K562 (cell line): ENCODE data around the gene TOM1L1. TPM values are rescaled to one million over a fixed set of nuclear protein-coding genes. Genes with fewer than 3 reads are reported as not detected.

Source experiments
- ATAC-seq: fragments of 200-7000 bp; cut with Tn5 transposase; 3 replicates; pipeline ENCODE4 v1.9.1; 2020; ENCODE audit warnings: moderate library complexity
- BruUV-seq: library from RNA; stranded (reverse); fragments of 400-500 nt; replicated peaks from 2 replicates; lab custom pipeline; 2021; lab: Mats Ljungman, UMichigan
- CTCF ChIA-PET: fragments of 300-600 bp; formaldehyde crosslinking; extraction: SDS; loops from one replicate; lab custom pipeline; 2021; ENCODE audit warnings: low intra/inter-chr PET ratio; lab: Yijun Ruan, JAX
- POLR2A ChIA-PET: fragments of 300-600, 350-650 bp; sonication (Branson Sonifier 250); formaldehyde crosslinking; extraction: SDS; loops from one replicate; lab custom pipeline; 2021; ENCODE audit warnings: antibody characterized with exemption, inconsistent platforms; lab: Yijun Ruan, JAX
- DNase-seq, 4 experiments: peaks; one replicate each; pipeline versions ENCODE4 v3.0.0 to v3.0.0-alpha.2; 2011 to 2018; ENCODE audit warnings: low spot score in 3 of 4, mixed read lengths in 3 of 4; ENCODE audit errors: extremely low read depth in 1 of 4
- FAIRE-seq: peaks from 2 replicates; lab custom pipeline; 2011; peaks lifted over from hg19 to GRCh38; lab: Jason Lieb, UNC
- H2AFZ ChIP-seq: 2 replicates; pipeline ENCODE4 v1.6.0; 2011; ENCODE audit warnings: low read depth, low read length, control low read depth, inconsistent platforms
- H3K27ac ChIP-seq: fragments of 200-600 bp; 3 replicates; pipeline ENCODE4 v1.8.0; 2011; ENCODE audit warnings: low read depth, mild to moderate bottlenecking, control low read depth, inconsistent platforms, low read length, moderate library complexity, mixed read lengths; ENCODE audit errors: extremely low read depth
- H3K27me3 ChIP-seq, 2 experiments: fragments of 300-600 bp in 1 of 2; 2 replicates in 1 of 2; 3 replicates in 1 of 2; pipeline versions ENCODE4 v1.6.0 to v1.8.0; 2011; ENCODE audit warnings: inconsistent platforms in 2 of 2, low read length in 2 of 2, mild to moderate bottlenecking in 1 of 2, mixed read lengths in 1 of 2, moderate library complexity in 1 of 2; ENCODE audit not compliant: control insufficient read depth in 2 of 2, insufficient read depth in 2 of 2
- H3K36me3 ChIP-seq: fragments of 300-600 bp; 3 replicates; pipeline ENCODE4 v1.8.0; 2011; ENCODE audit warnings: mild to moderate bottlenecking, low read length, inconsistent platforms; ENCODE audit not compliant: control insufficient read depth, insufficient read depth
- H3K4me1 ChIP-seq, 2 experiments: fragments of 200-600 bp in 1 of 2; replicated peaks in 1 of 2; 2 replicates in 1 of 2; 3 replicates in 1 of 2; pipeline versions ENCODE4 v1.5.1 to v1.8.0; 2011; ENCODE audit warnings: inconsistent platforms in 2 of 2, low read length in 2 of 2, mild to moderate bottlenecking in 1 of 2, mixed read lengths in 1 of 2, moderate library complexity in 1 of 2; ENCODE audit not compliant: control insufficient read depth in 2 of 2, insufficient read depth in 2 of 2
- H3K4me2 ChIP-seq: 2 replicates; pipeline ENCODE4 v1.6.1; 2011; ENCODE audit warnings: low read length, control low read depth, inconsistent platforms, mixed read lengths; ENCODE audit not compliant: insufficient read depth
- H3K4me3 ChIP-seq: fragments of 200-600 bp; sonication (generic), shearing (Covaris generic); 2 replicates; pipeline ENCODE4 v1.5.1; 2016; ENCODE audit warnings: control low read depth, inconsistent platforms
- H3K79me2 ChIP-seq: fragments of 200-600 bp; 3 replicates; pipeline ENCODE4 v1.8.0; 2011; ENCODE audit warnings: low read length, inconsistent platforms; ENCODE audit not compliant: control insufficient read depth, insufficient read depth
- H3K9ac ChIP-seq, 2 experiments: 2 replicates each; pipeline versions ENCODE4 v1.6.0 to v1.6.1; 2011; ENCODE audit warnings: low read depth in 2 of 2, low read length in 2 of 2, control low read depth in 1 of 2, inconsistent platforms in 1 of 2, mild to moderate bottlenecking in 1 of 2, mixed read lengths in 1 of 2; ENCODE audit not compliant: insufficient read depth in 1 of 2
- H3K9me1 ChIP-seq: one replicate; pipeline ENCODE4 v1.6.0; 2011; ENCODE audit warnings: inconsistent platforms, mild to moderate bottlenecking, low read length, moderate library complexity; ENCODE audit not compliant: control insufficient read depth, insufficient read depth
- H3K9me3 ChIP-seq: replicated peaks from 2 replicates; pipeline ENCODE4 v1.5.1; 2011; ENCODE audit warnings: low read depth, low read length, inconsistent platforms; ENCODE audit not compliant: control insufficient read depth, insufficient read depth
- H4K20me1 ChIP-seq: replicated peaks from 2 replicates; pipeline ENCODE4 v1.6.1; 2011; ENCODE audit warnings: low read length, inconsistent platforms, mixed read lengths; ENCODE audit not compliant: control insufficient read depth, insufficient read depth
- MNT ChIP-seq, 2 experiments: fragments of 450-650 bp; conservative IDR thresholded peaks; 2 replicates each; pipeline ENCODE4 v1.6.1; 2017; ENCODE audit warnings: mild to moderate bottlenecking in 2 of 2, moderate library complexity in 2 of 2
- PTRF ChIP-seq: fragments of 450-650 bp; IDR thresholded peaks from 2 replicates; pipeline ENCODE4 v1.6.1; 2016; ENCODE audit warnings: mild to moderate bottlenecking, missing genetic modification characterization, missing compliant biosample characterization
- RBM17 ChIP-seq: fragments of 200-400 bp; formaldehyde crosslinking; IDR thresholded peaks from 2 replicates; pipeline ENCODE4 v1.6.1; 2017; ENCODE audit warnings: low read depth, mild to moderate bottlenecking, low read length, borderline replicate concordance
- U2AF1 ChIP-seq: fragments of 200-400 bp; formaldehyde crosslinking; optimal IDR thresholded peaks from 2 replicates; pipeline ENCODE3; 2017; ENCODE audit warnings: mild to moderate bottlenecking, low read depth, low read length, moderate library complexity
- WHSC1 ChIP-seq: IDR thresholded peaks from one replicate; pipeline ENCODE4 v1.6.1; 2012; ENCODE audit warnings: low read length, control low read depth, inconsistent platforms
- XRCC3 ChIP-seq: fragments of 450-650 bp; IDR thresholded peaks from 2 replicates; pipeline ENCODE4 v1.6.1; 2017; ENCODE audit warnings: mild to moderate bottlenecking, moderate library complexity
- ZNF347 ChIP-seq: fragments of 450-650 bp; formaldehyde crosslinking; IDR thresholded peaks from 2 replicates; pipeline ENCODE4 v1.4.0; 2020; ENCODE audit warnings: low read depth, mild to moderate bottlenecking, moderate library complexity
- ZNF699 ChIP-seq: fragments of 250-450 bp; sonication (Bioruptor Pico); IDR thresholded peaks from 2 replicates; pipeline ENCODE4 v1.8.0; 2021; ENCODE audit warnings: mild to moderate bottlenecking, moderate library complexity; ENCODE audit not compliant: insufficient replicate concordance
- ZNF740 ChIP-seq, 3 experiments: fragments of 200-800 bp in 1 of 3; sonication (Bioruptor generic) in 1 of 3; sonication (generic) in 1 of 3; formaldehyde crosslinking in 1 of 3; IDR thresholded peaks; 2 replicates each; pipeline versions ENCODE4 v1.6.1 to v1.8.0; 2016 to 2022; ENCODE audit warnings: mild to moderate bottlenecking in 2 of 3, missing compliant biosample characterization in 2 of 3, missing genetic modification characterization in 2 of 3, missing genetic modification reagents in 1 of 3
- WGBS: fragments of 100-300 bp; shearing (Covaris generic); methylation state at CpG from one replicate; pipeline ENCODE4 v1.1.6; 2016; ENCODE audit warnings: low coverage, mixed read lengths; ENCODE audit not compliant: insufficient coverage; ENCODE audit errors: missing lambda C conversion rate; 5-methylcytosine and 5-hydroxymethylcytosine counted together
- in situ Hi-C: fragments of 300-500 bp; cut with MboI; formaldehyde crosslinking; loops from 4 replicates; pipeline ENCODE4 v1.15.0; 2018; ENCODE audit warnings: inconsistent platforms, mixed read lengths
- intact Hi-C: fragments of 100-400 bp; cut with micrococcal nuclease; formaldehyde crosslinking; loops from 2 replicates; pipeline ENCODE4 v1.14.2; 2022
- polyA plus RNA-seq, 8 experiments: library from polyadenylated mRNA; depleted of rRNA in 4 of 8; stranded (reverse) in 5 of 8; unstranded in 3 of 8; fragments of >200 nt; fragmentation: Nextera tagmentation in 2 of 8; fragmentation: Illumina TruSeq in 1 of 8; extraction: Ambion mirVana in 2 of 8; extraction: Trizol in 1 of 8; gene quantifications; 2 replicates each; pipeline versions ENCODE4 v1.2.1 to v1.2.3, GENCODE V29; 2011 to 2014; ENCODE audit warnings: inconsistent platforms in 1 of 8, missing spikeins in 1 of 8
- total RNA-seq, 7 experiments: library from RNA; depleted of rRNA in 6 of 7; stranded (reverse); fragments of >200 nt in 6 of 7; fragmentation: Illumina TruSeq in 2 of 7; extraction: Trizol in 2 of 7; gene quantifications; 2 replicates each; pipeline versions ENCODE4 v1.2.1 to v1.2.3, GENCODE V29; 2011 to 2021; ENCODE audit warnings: low replicate concordance in 1 of 7
- TF ChIP-seq, protein P1 (sequence below): sonication (generic); formaldehyde crosslinking; IDR thresholded peaks from 2 replicates; pipeline ENCODE4 v1.8.0; 2023; ENCODE audit warnings: mild to moderate bottlenecking, missing genetic modification reagents

TOM1L1 gene
- total and polyA plus RNA-seq, 9 of the 15 experiments (the other 6 are each of a cell fraction or from before 2014, with no cell fraction given) = 21.3 to 74.3 (median 31.0) TPM

- Histone ChIP-seq H3K9ac (no peak overlapping the region), H3K27ac (no peak overlapping the region), H3K4me3 (no peak overlapping the region), H3K4me2 (no peak overlapping the region), H3K9me1 (no peaks in the 10 kb centered on the region), H3K36me3 (peaks cover 26% of the 10 kb centered on the region), H3K9me3 (no peaks in the 10 kb centered on the region), H3K4me1 (no peaks in the 10 kb centered on the region), H4K20me1 (no peaks in the 10 kb centered on the region), H2AFZ (no peak overlapping the region), H3K79me2 (no peaks in the 10 kb centered on the region), H3K27me3 (no peaks in the 10 kb centered on the region)
- FAIRE-seq (no peak), DNase-seq (no peak), ATAC-seq (no peak)
- in situ Hi-C loops (loop anchor here (5.0 to 10.0 kb wide), 2 partner anchors 366 to 523 kb away; partner anchors contain the start of gene SMIM36), intact Hi-C loops (loop anchor here (10.0 kb wide), 1 partner anchor 183 kb away; no protein-coding TSS in a partner anchor)
- WGBS = 87% methylated on average over 1 of the region's 1 CpG
- ChIA-PET POLR2A (no interaction called here), CTCF (no interaction called here)
- no peak for TF ChIP-seq RBM17
- TF ChIP-seq ZNF699 = no peak
- no peak for TF ChIP-seq XRCC3
- TF ChIP-seq ZNF740 (CRISPR knock-in tag; IDR thresholded peaks at IDR 0.05) = no peak
- no peak for TF ChIP-seq ZNF740 (tag; IDR thresholded peaks at IDR 0.05)
- no peak for TF ChIP-seq PTRF (tag)
- no peak for TF ChIP-seq U2AF1
- no peak for TF ChIP-seq MNT (conservative IDR thresholded peaks at IDR 0.05)
- no peak for TF ChIP-seq WHSC1
- no peak for TF ChIP-seq ZNF347 (CRISPR knock-in tag)
- TF ChIP-seq, protein P1, sequence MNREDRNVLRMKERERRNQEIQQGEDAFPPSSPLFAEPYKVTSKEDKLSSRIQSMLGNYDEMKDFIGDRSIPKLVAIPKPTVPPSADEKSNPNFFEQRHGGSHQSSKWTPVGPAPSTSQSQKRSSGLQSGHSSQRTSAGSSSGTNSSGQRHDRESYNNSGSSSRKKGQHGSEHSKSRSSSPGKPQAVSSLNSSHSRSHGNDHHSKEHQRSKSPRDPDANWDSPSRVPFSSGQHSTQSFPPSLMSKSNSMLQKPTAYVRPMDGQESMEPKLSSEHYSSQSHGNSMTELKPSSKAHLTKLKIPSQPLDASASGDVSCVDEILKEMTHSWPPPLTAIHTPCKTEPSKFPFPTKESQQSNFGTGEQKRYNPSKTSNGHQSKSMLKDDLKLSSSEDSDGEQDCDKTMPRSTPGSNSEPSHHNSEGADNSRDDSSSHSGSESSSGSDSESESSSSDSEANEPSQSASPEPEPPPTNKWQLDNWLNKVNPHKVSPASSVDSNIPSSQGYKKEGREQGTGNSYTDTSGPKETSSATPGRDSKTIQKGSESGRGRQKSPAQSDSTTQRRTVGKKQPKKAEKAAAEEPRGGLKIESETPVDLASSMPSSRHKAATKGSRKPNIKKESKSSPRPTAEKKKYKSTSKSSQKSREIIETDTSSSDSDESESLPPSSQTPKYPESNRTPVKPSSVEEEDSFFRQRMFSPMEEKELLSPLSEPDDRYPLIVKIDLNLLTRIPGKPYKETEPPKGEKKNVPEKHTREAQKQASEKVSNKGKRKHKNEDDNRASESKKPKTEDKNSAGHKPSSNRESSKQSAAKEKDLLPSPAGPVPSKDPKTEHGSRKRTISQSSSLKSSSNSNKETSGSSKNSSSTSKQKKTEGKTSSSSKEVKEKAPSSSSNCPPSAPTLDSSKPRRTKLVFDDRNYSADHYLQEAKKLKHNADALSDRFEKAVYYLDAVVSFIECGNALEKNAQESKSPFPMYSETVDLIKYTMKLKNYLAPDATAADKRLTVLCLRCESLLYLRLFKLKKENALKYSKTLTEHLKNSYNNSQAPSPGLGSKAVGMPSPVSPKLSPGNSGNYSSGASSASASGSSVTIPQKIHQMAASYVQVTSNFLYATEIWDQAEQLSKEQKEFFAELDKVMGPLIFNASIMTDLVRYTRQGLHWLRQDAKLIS (CRISPR knock-in tag) = no peak
- no TSS peak for BruUV-seq
Observed at GRCh38 chr17:54991567-54991966, 90.9 kb downstream of the TOM1L1 start.
